ENCODE data around the gene AADACL2. TPM values are rescaled to one million over a fixed set of nuclear protein-coding genes. Genes with fewer than 3 reads are reported as not detected.

The AADACL2 gene
- total and polyA plus RNA-seq, 9 of the 15 experiments (the other 6 are each of a cell fraction or from before 2014, with no cell fraction given), result not detected

GRCh38 chr3:151750181-151750580, 16.5 kb downstream of the AADACL2 start:
- Histone ChIP-seq H3K4me1 (replicated peaks in 1 of 2; ENCODE audit: control insufficient read depth in 2 of 2, insufficient read depth in 2 of 2, low read length in 2 of 2) (no peaks in the 10 kb centered on the region), H3K9me3 (replicated peaks; ENCODE audit: control insufficient read depth, insufficient read depth, low read depth, low read length) (no peaks in the 10 kb centered on the region), H3K4me2 (ENCODE audit: insufficient read depth, low read length) (no peak overlapping the region), H3K27ac (ENCODE audit: extremely low read depth, low read depth, low read length) (no peak overlapping the region), H3K9me1 (ENCODE audit: control insufficient read depth, insufficient read depth, low read length) (no peaks in the 10 kb centered on the region), H3K9ac (ENCODE audit: insufficient read depth in 1 of 2, low read depth in 2 of 2, low read length in 2 of 2) (no peak overlapping the region), H3K79me2 (ENCODE audit: control insufficient read depth, insufficient read depth, low read length) (no peaks in the 10 kb centered on the region), H3K4me3 (no peak overlapping the region), H2AFZ (ENCODE audit: low read depth, low read length) (no peak overlapping the region), H3K27me3 (ENCODE audit: control insufficient read depth in 2 of 2, insufficient read depth in 2 of 2, low read length in 2 of 2) (no peaks in the 10 kb centered on the region), H4K20me1 (replicated peaks; ENCODE audit: control insufficient read depth, insufficient read depth, low read length) (no peaks in the 10 kb centered on the region), H3K36me3 (ENCODE audit: control insufficient read depth, insufficient read depth, low read length) (no peaks in the 10 kb centered on the region)
- POLR2A ChIA-PET, result no interaction called here
- in situ Hi-C loops (cut with MboI) (no loop called here), intact Hi-C loops (cut with micrococcal nuclease) (no loop called here)
- CTCF ChIA-PET (ENCODE audit: low intra/inter-chr PET ratio), result no interaction called here
- 49% methylated on average over 6 of the region's 6 CpGs for WGBS (ENCODE audit: insufficient coverage, low coverage, missing lambda C conversion rate)
- DNase-seq (ENCODE audit: extremely low read depth in 1 of 4, low spot score in 3 of 4) (no peak), ATAC-seq (no peak), FAIRE-seq (no peak)
- no peak for TF ChIP-seq PTTG1 (tag; IDR thresholded peaks at IDR 0.05; ENCODE audit: low read depth)
- TF ChIP-seq ZNF311 (CRISPR knock-in tag; IDR thresholded peaks at IDR 0.05), result no peak
- no TSS peak for BruUV-seq (replicated peaks)

DNA sequence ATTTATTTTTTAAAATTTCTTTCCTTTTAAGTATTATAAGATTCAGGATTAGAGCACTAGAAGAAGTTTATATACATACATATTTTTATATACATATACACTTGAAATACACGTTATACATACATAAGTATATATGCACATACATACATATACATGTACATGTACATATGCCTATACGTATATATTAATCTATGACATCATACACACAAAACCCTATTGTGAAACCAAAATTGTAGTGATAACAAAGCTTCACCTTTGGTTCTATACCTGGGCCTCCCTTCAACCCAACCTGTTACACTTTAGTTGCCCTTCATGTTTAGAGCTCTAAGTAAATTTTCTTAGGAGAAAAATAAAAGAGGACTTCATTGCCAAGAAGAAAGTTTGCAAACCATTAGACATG, 17.0 kb downstream of the AADACL2 start:
- POLR2A ChIA-PET, result no interaction called here
- intact Hi-C loops (cut with micrococcal nuclease), result no loop called here
- Histone ChIP-seq H3K79me2 (ENCODE audit: control insufficient read depth, insufficient read depth, low read length) (no peaks in the 10 kb centered on the region), H3K4me1 (replicated peaks in 1 of 2; ENCODE audit: control insufficient read depth in 2 of 2, insufficient read depth in 2 of 2, low read length in 2 of 2) (no peaks in the 10 kb centered on the region), H3K9me1 (ENCODE audit: control insufficient read depth, insufficient read depth, low read length) (no peaks in the 10 kb centered on the region), H3K27ac (ENCODE audit: extremely low read depth, low read depth, low read length) (no peak overlapping the region), H3K9me3 (replicated peaks; ENCODE audit: control insufficient read depth, insufficient read depth, low read depth, low read length) (no peaks in the 10 kb centered on the region), H4K20me1 (replicated peaks; ENCODE audit: control insufficient read depth, insufficient read depth, low read length) (no peaks in the 10 kb centered on the region), H3K4me2 (ENCODE audit: insufficient read depth, low read length) (no peak overlapping the region), H3K36me3 (ENCODE audit: control insufficient read depth, insufficient read depth, low read length) (no peaks in the 10 kb centered on the region), H2AFZ (ENCODE audit: low read depth, low read length) (no peak overlapping the region), H3K9ac (ENCODE audit: insufficient read depth in 1 of 2, low read depth in 2 of 2, low read length in 2 of 2) (no peak overlapping the region), H3K27me3 (ENCODE audit: control insufficient read depth in 2 of 2, insufficient read depth in 2 of 2, low read length in 2 of 2) (no peaks in the 10 kb centered on the region), H3K4me3 (no peak overlapping the region)
- ATAC-seq (no peak), FAIRE-seq (no peak), DNase-seq (ENCODE audit: extremely low read depth in 1 of 4, low spot score in 3 of 4) (no peak)
- BruUV-seq (replicated peaks), result no TSS peak
- in situ Hi-C loops (cut with MboI), result no loop called here
- CTCF ChIA-PET (ENCODE audit: low intra/inter-chr PET ratio), result no interaction called here
- 29% methylated on average over 2 of the region's 2 CpGs for WGBS (ENCODE audit: insufficient coverage, low coverage, missing lambda C conversion rate)
- TF ChIP-seq ELK1 (CRISPR knock-in tag; IDR thresholded peaks at IDR 0.05) (no peak), GTF2B (IDR thresholded peaks at IDR 0.05; ENCODE audit: extremely low read depth, insufficient read length) (no peak), TAF7 (tag; IDR thresholded peaks at IDR 0.05) (no peak), MECOM (CRISPR knock-in tag; IDR thresholded peaks at IDR 0.05) (no peak), FOXO4 (CRISPR knock-in tag; IDR thresholded peaks at IDR 0.05) (no peak), ZBTB17 (CRISPR knock-in tag; IDR thresholded peaks at IDR 0.05) (no peak), ZNF311 (CRISPR knock-in tag; IDR thresholded peaks at IDR 0.05) (no peak), CHD2 (IDR thresholded peaks at IDR 0.05; ENCODE audit: low read depth, low read length) (no peak)
- TF ChIP-seq, protein P1, sequence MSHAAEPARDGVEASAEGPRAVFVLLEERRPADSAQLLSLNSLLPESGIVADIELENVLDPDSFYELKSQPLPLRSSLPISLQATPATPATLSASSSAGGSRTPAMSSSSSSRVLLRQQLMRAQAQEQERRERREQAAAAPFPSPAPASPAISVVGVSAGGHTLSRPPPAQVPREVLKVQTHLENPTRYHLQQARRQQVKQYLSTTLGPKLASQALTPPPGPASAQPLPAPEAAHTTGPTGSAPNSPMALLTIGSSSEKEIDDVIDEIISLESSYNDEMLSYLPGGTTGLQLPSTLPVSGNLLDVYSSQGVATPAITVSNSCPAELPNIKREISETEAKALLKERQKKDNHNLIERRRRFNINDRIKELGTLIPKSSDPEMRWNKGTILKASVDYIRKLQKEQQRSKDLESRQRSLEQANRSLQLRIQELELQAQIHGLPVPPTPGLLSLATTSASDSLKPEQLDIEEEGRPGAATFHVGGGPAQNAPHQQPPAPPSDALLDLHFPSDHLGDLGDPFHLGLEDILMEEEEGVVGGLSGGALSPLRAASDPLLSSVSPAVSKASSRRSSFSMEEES (CRISPR knock-in tag; IDR thresholded peaks at IDR 0.05), result no peak
- TF ChIP-seq, protein P2, sequence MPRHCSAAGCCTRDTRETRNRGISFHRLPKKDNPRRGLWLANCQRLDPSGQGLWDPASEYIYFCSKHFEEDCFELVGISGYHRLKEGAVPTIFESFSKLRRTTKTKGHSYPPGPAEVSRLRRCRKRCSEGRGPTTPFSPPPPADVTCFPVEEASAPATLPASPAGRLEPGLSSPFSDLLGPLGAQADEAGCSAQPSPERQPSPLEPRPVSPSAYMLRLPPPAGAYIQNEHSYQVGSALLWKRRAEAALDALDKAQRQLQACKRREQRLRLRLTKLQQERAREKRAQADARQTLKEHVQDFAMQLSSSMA (CRISPR knock-in tag; IDR thresholded peaks at IDR 0.05), result no peak
